GM12892 (cell line): ENCODE results near the gene SLC39A2.

Source experiments
- POLR2A ChIP-seq: IDR thresholded peaks from 2 replicates; pipeline ENCODE4 v1.6.1; 2011; ENCODE audit warnings: low read depth, low read length, control low read depth
- TAF1 ChIP-seq: IDR thresholded peaks from 2 replicates; pipeline ENCODE4 v1.6.1; 2011; ENCODE audit warnings: low read depth, mild to moderate bottlenecking, control low read depth, low read length, borderline replicate concordance

DNA sequence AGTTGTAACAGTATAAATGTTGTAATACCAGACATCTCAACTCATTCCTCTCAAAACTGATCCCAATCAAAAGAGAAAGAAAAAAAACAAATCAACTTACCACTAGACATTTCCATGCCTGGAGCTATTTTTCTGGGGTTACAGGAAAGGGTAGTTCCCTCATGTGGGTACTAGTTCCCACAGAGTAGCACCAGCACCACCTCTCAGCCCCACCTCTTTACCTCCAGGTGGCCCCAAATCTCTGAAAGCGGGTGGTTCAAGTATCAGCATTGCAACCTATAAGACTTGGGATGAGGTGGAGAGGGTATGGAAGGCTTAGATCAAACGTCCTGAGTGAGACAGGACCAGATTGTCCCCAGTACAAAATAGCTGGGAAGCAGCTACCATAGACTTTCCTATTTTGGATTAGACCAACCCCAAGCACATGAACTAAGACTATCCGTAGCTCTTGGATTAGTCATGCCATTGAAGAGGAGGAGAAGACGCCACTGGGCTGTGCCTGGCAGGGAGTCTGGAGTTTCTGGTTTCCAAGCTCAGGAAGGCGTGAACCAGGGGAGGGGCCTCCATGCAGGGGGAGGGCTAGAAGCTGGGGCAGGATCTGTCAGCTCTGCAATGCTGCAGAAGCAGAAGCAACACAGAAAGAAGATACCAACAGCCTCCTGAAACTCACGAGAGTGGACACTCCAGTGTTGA is at the start of gene SLC39A2:
- TF ChIP-seq POLR2A (no peak), TAF1 (no peak)
